HG03565 (cell line): ENCODE data around the gene ATP2C2.
"Not testable (repeated sequence)": the region's sequence is repeated elsewhere in the genome, so short reads cannot be mapped to it uniquely, and the experiment has no call there.

Source experiments
- ATAC-seq: cut with Tn5 transposase; IDR thresholded peaks from one replicate; pipeline ENCODE4 v1.9.1; 2021; ENCODE audit warnings: mild to moderate bottlenecking, moderate library complexity; ENCODE audit not compliant: unreplicated experiment

ATP2C2 gene

GRCh38 chr16:84446596-84447392, 78.5 kb downstream of the ATP2C2 start:
- ATAC-seq: no peak

- no peak for ATAC-seq
Measured at GRCh38 chr16:84448444-84448843, 80.1 kb downstream of the ATP2C2 start.

- no peak for ATAC-seq
Measured at GRCh38 chr16:84449156-84450140, 81.1 kb downstream of the ATP2C2 start.

- ATAC-seq: no peak
Measured at GRCh38 chr16:84450176-84450865, 82.0 kb downstream of the ATP2C2 start.

GRCh38 chr16:84451010-84451676, 82.8 kb downstream of the ATP2C2 start:
- not testable (repeated sequence) for ATAC-seq

- ATAC-seq: no peak
Measured at GRCh38 chr16:84451781-84452180, 83.4 kb downstream of the ATP2C2 start.

- no peak for ATAC-seq
Measured at GRCh38 chr16:84453061-84453752, 84.9 kb downstream of the ATP2C2 start.

GRCh38 chr16:84454611-84455010, 86.3 kb downstream of the ATP2C2 start:
- no peak for ATAC-seq

- no peak for ATAC-seq
Measured at GRCh38 chr16:84455031-84455430, 86.7 kb downstream of the ATP2C2 start.

GRCh38 chr16:84458606-84459532, 90.5 kb downstream of the ATP2C2 start:
- no peak for ATAC-seq

GRCh38 chr16:84459533-84459894, 91.2 kb downstream of the ATP2C2 start:
- no peak for ATAC-seq

- ATAC-seq: no peak
Measured at GRCh38 chr16:84459941-84460405, 91.6 kb downstream of the ATP2C2 start.

- no peak for ATAC-seq
Measured at GRCh38 chr16:84460406-84461028, 92.2 kb downstream of the ATP2C2 start.

GRCh38 chr16:84461029-84461412, 92.7 kb downstream of the ATP2C2 start:
- ATAC-seq: no peak

GRCh38 chr16:84461413-84462295, 93.3 kb downstream of the ATP2C2 start:
- ATAC-seq: no peak

- no peak for ATAC-seq
Measured at GRCh38 chr16:84462296-84463210, 94.2 kb downstream of the ATP2C2 start.
